SK-N-SH (cell line): Measurements from ENCODE around the gene IL12B. TPM values are rescaled to one million over a fixed set of nuclear protein-coding genes. Genes with fewer than 3 reads are reported as not detected.

Experiments
- CTCF ChIA-PET: fragments of 300-600, 350-600 bp; formaldehyde crosslinking; extraction: SDS; loops from one replicate; lab custom pipeline; 2021; lab: Yijun Ruan, JAX
- POLR2A ChIA-PET: fragments of 350-600 bp; sonication (Branson Sonifier 250); formaldehyde crosslinking; extraction: SDS; loops from one replicate; lab custom pipeline; 2020; ENCODE audit warnings: antibody characterized with exemption, inconsistent platforms; lab: Yijun Ruan, JAX
- DNase-seq: peaks from one replicate; pipeline ENCODE4 v3.0.0; 2012
- H2AFZ ChIP-seq: fragments of 200-600 bp; sonication (generic); 2 replicates; pipeline ENCODE4 v1.8.1; 2016; ENCODE audit warnings: antibody characterized with exemption, mild to moderate bottlenecking, low read depth
- H3F3A ChIP-seq: fragments of 200-600 bp; sonication (generic); replicated peaks from 2 replicates; pipeline ENCODE3; 2016; ENCODE audit warnings: antibody characterized with exemption, mild to moderate bottlenecking; ENCODE audit not compliant: insufficient read depth
- H3K27ac ChIP-seq, 2 experiments: fragments of 200-500 bp in 1 of 2; fragments of 200-600 bp in 1 of 2; sonication (Bioruptor generic) in 1 of 2; sonication (generic), shearing (Covaris generic) in 1 of 2; 2 replicates each; pipeline versions ENCODE4 v1.5.1 to v1.6.1; 2014 to 2016; ENCODE audit warnings: low read depth in 2 of 2, inconsistent platforms in 1 of 2, low read length in 1 of 2, mild to moderate bottlenecking in 1 of 2, mixed read lengths in 1 of 2
- H3K27me3 ChIP-seq: fragments of 200-600 bp; sonication (generic), shearing (Covaris generic); 2 replicates; pipeline ENCODE4 v1.6.1; 2016; ENCODE audit warnings: mixed run types; ENCODE audit not compliant: insufficient read depth
- H3K36me3 ChIP-seq, 2 experiments: fragments of 200-500 bp in 1 of 2; fragments of 200-600 bp in 1 of 2; sonication (Bioruptor generic) in 1 of 2; sonication (generic) in 1 of 2; replicated peaks in 1 of 2; 2 replicates each; pipeline versions ENCODE3 to v1.5.1; 2014 to 2016; ENCODE audit warnings: low read length in 1 of 2, mild to moderate bottlenecking in 1 of 2; ENCODE audit not compliant: insufficient read depth in 2 of 2, control insufficient read depth in 1 of 2
- H3K4me1 ChIP-seq, 2 experiments: fragments of 200-500 bp in 1 of 2; fragments of 200-600 bp in 1 of 2; sonication (Bioruptor generic) in 1 of 2; sonication (generic), shearing (Covaris generic) in 1 of 2; 2 replicates each; pipeline versions ENCODE4 v1.5.1 to v1.6.1; 2014 to 2016; ENCODE audit warnings: low read depth in 1 of 2, low read length in 1 of 2, mixed run types in 1 of 2; ENCODE audit not compliant: insufficient read depth in 2 of 2, control insufficient read depth in 1 of 2
- H3K4me2 ChIP-seq: fragments of 200-600 bp; sonication (generic), shearing (Covaris generic); 2 replicates; pipeline ENCODE4 v1.6.1; 2017; ENCODE audit warnings: mixed run types
- H3K4me3 ChIP-seq, 2 experiments: fragments of 200-500 bp in 1 of 2; fragments of 200-600 bp in 1 of 2; sonication (Bioruptor generic) in 1 of 2; sonication (generic), shearing (Covaris generic) in 1 of 2; 2 replicates each; pipeline versions ENCODE4 v1.5.1 to v1.8.1; 2014 to 2016; ENCODE audit warnings: low read depth in 2 of 2, inconsistent platforms in 1 of 2, low read length in 1 of 2, mild to moderate bottlenecking in 1 of 2, mixed read lengths in 1 of 2, moderate library complexity in 1 of 2
- H3K79me2 ChIP-seq: fragments of 200-600 bp; sonication (generic); 2 replicates; pipeline ENCODE4 v1.8.1; 2017; ENCODE audit warnings: mild to moderate bottlenecking; ENCODE audit not compliant: insufficient read depth
- H3K9ac ChIP-seq: fragments of 200-600 bp; sonication (generic); 2 replicates; pipeline ENCODE4 v1.6.1; 2017; ENCODE audit warnings: mixed run types
- H3K9me2 ChIP-seq: fragments of 200-600 bp; sonication (generic); 2 replicates; pipeline ENCODE4 v1.6.1; 2017; ENCODE audit warnings: mixed run types
- H3K9me3 ChIP-seq: fragments of 200-600 bp; sonication (generic); 2 replicates; pipeline ENCODE4 v1.6.1; 2017; ENCODE audit warnings: mixed run types, mild to moderate bottlenecking, moderate library complexity
- H4K20me1 ChIP-seq: fragments of 200-600 bp; sonication (generic); 2 replicates; pipeline ENCODE4 v1.6.1; 2017; ENCODE audit warnings: mild to moderate bottlenecking, mixed run types; ENCODE audit not compliant: insufficient read depth
- CHD2 ChIP-seq: fragments of 150-350 bp; IDR thresholded peaks from 2 replicates; pipeline ENCODE4 v1.6.1; 2018; ENCODE audit warnings: low read length; ENCODE audit not compliant: partially characterized antibody
- ELF1 ChIP-seq: IDR thresholded peaks from 2 replicates; pipeline ENCODE4 v1.4.0; 2012
- FOSL2 ChIP-seq: IDR thresholded peaks from 2 replicates; pipeline ENCODE4 v1.4.0; 2012; ENCODE audit warnings: low read depth, mild to moderate bottlenecking, moderate library complexity, borderline replicate concordance
- FOXJ3 ChIP-seq: sonication (generic); formaldehyde crosslinking; IDR thresholded peaks from 2 replicates; pipeline ENCODE4 v1.5.1; 2020; ENCODE audit warnings: mild to moderate bottlenecking, missing genetic modification reagents
- GATA2 ChIP-seq: sonication (generic); formaldehyde crosslinking; IDR thresholded peaks from 2 replicates; pipeline ENCODE4 v1.5.0; 2020; ENCODE audit warnings: mild to moderate bottlenecking, missing genetic modification reagents
- JUND ChIP-seq: IDR thresholded peaks from 2 replicates; pipeline ENCODE4 v1.4.0; 2012
- MXI1 ChIP-seq: IDR thresholded peaks from 2 replicates; pipeline ENCODE4 v1.6.1; 2012; ENCODE audit warnings: mild to moderate bottlenecking, low read depth, low read length, improper control_type of control experiment
- NFIC ChIP-seq: IDR thresholded peaks from 2 replicates; pipeline ENCODE4 v1.4.0; 2012; ENCODE audit warnings: borderline replicate concordance
- NRF1 ChIP-seq: IDR thresholded peaks from 2 replicates; pipeline ENCODE4 v1.6.1; 2012; ENCODE audit warnings: low read depth, mild to moderate bottlenecking, low read length
- POLR2AphosphoS5 ChIP-seq: IDR thresholded peaks from 2 replicates; pipeline ENCODE4 v1.6.1; 2012; ENCODE audit warnings: low read depth, low read length
- RAD21 ChIP-seq: IDR thresholded peaks from 2 replicates; pipeline ENCODE4 v1.6.1; 2012; ENCODE audit warnings: mild to moderate bottlenecking, low read length
- RCOR1 ChIP-seq: fragments of 150-350 bp; IDR thresholded peaks from 2 replicates; pipeline ENCODE4 v1.6.1; 2017; ENCODE audit warnings: antibody characterized with exemption, low read length
- SMC3 ChIP-seq: IDR thresholded peaks from 2 replicates; pipeline ENCODE4 v1.6.1; 2012; ENCODE audit warnings: low read depth, low read length, improper control_type of control experiment
- TCF12 ChIP-seq: IDR thresholded peaks from 2 replicates; pipeline ENCODE4 v1.4.0; 2012
- WGBS: methylation state at CpG from one replicate; pipeline ENCODE4 v1.1.6; 2017; ENCODE audit warnings: low lambda C conversion rate; 5-methylcytosine and 5-hydroxymethylcytosine counted together
- polyA plus RNA-seq, 3 experiments: library from polyadenylated mRNA; depleted of rRNA; stranded (reverse); fragments of >200 nt; gene quantifications; 2 replicates each; pipeline ENCODE4 v1.2.3, GENCODE V29; 2012
- TF ChIP-seq, protein P1 (sequence below): fragments of 200-600 bp; sonication (generic); IDR thresholded peaks from 2 replicates; pipeline ENCODE4 v1.6.1; 2017; ENCODE audit warnings: antibody characterized with exemption, mild to moderate bottlenecking, moderate library complexity
- TF ChIP-seq, protein P2 (sequence below): fragments of 150-350 bp; IDR thresholded peaks from 2 replicates; pipeline ENCODE4 v1.6.1; 2017; ENCODE audit warnings: antibody characterized with exemption, low read length, low read depth, borderline replicate concordance
- TF ChIP-seq, protein P3 (sequence below): IDR thresholded peaks from 2 replicates; pipeline ENCODE4 v1.6.1; 2012; ENCODE audit warnings: mild to moderate bottlenecking, low read depth, low read length, moderate library complexity

IL12B gene
- polyA plus RNA-seq, 1 of the 3 experiments (the other 2 are of a cell fraction), result not detected

DNA sequence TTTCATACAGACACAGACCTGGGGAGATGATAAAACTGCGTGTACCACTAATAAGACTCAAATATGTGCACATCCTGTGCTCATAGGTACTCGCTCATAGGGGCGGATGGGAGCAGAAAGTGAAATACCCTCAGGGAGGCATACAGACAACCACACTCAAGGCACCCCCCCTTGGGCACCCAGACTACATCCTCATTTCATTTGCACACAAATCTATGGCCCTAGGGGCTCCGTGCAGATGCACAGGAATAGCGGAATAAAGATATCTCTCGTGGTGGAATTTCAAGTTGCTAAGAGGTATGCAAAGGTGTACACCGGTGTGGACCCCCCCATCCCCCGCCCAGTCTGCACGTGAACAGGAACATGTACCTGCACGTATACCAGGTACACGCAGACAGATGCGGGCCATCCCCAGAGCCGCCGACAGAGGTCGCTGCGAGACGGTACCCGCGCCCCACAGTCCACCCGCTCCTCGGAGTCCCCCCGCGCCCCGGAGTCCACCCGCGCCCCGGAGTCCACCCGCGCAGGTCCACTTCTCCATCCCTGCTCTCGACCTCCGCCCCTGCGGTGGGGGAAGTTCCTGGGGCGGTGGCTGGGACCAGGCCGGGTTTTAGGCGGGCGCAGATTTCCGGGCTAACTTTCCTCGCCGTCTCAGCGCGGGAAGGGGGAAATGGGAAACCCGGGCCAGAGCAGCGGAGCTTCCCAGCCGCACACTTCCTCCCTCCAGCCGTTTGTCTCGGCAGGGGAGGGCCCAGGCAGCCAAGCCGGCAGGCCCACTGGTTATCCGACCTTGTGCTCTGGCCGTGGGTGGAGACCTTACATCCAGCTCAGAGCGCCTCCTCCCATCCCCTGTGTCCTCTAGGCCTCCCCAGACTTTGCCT is 1.0 kb upstream of the IL12B start:
- Histone ChIP-seq H4K20me1 (no peaks in the 10 kb centered on the region), H3K4me1 (peaks cover 0 to 7% of the 10 kb centered on the region in 2 experiments; a peak in 1 of 4 replicates), H3K9ac (peak overlapping the region; percentile 61; the same call in 1 of the 2 replicates), H3K9me3 (no peaks in the 10 kb centered on the region), H3K79me2 (no peaks in the 10 kb centered on the region), H2AFZ (peak overlapping the region; percentile 87), H3K27ac (no peak overlapping the region), H3F3A (no peaks in the 10 kb centered on the region), H3K4me3 (peak overlapping the region; percentile 54 to 63), H3K36me3 (no peaks in the 10 kb centered on the region), H3K4me2 (peak overlapping the region; percentile 74)
- CTCF ChIA-PET, result interaction anchor here (0.6 to 4.7 kb wide), 9 partner anchors 10 to 410 kb away, joined by 3 to 41 read pairs (median 4); no protein-coding TSS in a partner anchor
- peak; percentile 86 for DNase-seq
- TF ChIP-seq NFIC (no peak), FOSL2 (no peak), RCOR1 (no peak), GATA2 (CRISPR knock-in tag) (no peak), TCF12 (no peak), MXI1 (no peak), RAD21 (peak; percentile 44), NRF1 (no peak), SMC3 (peak; percentile 27; the same call in 1 of the 2 replicates)
- TF ChIP-seq, protein P1, sequence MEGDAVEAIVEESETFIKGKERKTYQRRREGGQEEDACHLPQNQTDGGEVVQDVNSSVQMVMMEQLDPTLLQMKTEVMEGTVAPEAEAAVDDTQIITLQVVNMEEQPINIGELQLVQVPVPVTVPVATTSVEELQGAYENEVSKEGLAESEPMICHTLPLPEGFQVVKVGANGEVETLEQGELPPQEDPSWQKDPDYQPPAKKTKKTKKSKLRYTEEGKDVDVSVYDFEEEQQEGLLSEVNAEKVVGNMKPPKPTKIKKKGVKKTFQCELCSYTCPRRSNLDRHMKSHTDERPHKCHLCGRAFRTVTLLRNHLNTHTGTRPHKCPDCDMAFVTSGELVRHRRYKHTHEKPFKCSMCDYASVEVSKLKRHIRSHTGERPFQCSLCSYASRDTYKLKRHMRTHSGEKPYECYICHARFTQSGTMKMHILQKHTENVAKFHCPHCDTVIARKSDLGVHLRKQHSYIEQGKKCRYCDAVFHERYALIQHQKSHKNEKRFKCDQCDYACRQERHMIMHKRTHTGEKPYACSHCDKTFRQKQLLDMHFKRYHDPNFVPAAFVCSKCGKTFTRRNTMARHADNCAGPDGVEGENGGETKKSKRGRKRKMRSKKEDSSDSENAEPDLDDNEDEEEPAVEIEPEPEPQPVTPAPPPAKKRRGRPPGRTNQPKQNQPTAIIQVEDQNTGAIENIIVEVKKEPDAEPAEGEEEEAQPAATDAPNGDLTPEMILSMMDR, result peak; percentile 83
- TF ChIP-seq, protein P2, sequence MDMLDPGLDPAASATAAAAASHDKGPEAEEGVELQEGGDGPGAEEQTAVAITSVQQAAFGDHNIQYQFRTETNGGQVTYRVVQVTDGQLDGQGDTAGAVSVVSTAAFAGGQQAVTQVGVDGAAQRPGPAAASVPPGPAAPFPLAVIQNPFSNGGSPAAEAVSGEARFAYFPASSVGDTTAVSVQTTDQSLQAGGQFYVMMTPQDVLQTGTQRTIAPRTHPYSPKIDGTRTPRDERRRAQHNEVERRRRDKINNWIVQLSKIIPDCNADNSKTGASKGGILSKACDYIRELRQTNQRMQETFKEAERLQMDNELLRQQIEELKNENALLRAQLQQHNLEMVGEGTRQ, result no peak
- TF ChIP-seq, all 33 proteins: peak for 3
- H3K9me2 ChIP-seq, result no peaks in the 10 kb centered on the region
- POLR2A ChIA-PET, result no interaction called here
- no peaks in the 10 kb centered on the region for H3K27me3 ChIP-seq
- 13% methylated on average over 24 of the region's 50 CpGs for whole genome bisulfite sequencing

DNA sequence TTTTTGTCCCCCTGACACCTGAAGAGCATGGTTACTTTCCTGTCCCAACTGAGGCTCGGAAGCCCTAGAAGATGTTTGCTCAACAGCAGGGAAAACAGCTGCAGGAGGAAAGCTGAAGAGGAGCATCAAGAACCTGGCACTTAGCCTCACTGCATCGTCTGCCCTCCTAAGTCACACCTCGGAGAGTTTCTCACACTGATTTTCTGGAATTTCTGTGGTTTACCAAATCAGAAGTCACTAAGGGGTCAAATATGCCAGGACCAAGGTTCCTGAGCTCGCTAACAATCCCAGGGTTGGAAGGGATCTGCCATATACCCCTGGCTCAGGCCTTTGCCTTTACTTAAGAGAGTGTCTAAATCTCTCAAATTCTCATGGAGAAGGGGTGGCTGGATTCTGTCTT is 5.3 kb downstream of the IL12B start:
- Histone ChIP-seq H3K9ac (no peak overlapping the region), H3K9me2 (no peaks in the 10 kb centered on the region), H3K79me2 (no peaks in the 10 kb centered on the region), H3K36me3 (no peaks in the 10 kb centered on the region), H4K20me1 (no peaks in the 10 kb centered on the region), H3K4me3 (no peak overlapping the region), H3K4me2 (no peak overlapping the region), H2AFZ (no peak overlapping the region), H3K9me3 (no peaks in the 10 kb centered on the region), H3K4me1 (peaks cover 0 to 5% of the 10 kb centered on the region in 2 experiments; a peak in 2 of 4 replicates), H3K27ac (peak overlapping the region in 1 of 2 experiments; percentile 11; a peak in 1 of 4 replicates), H3K27me3 (no peaks in the 10 kb centered on the region), H3F3A (peaks cover 5% of the 10 kb centered on the region)
- POLR2A ChIA-PET, result no interaction called here
- WGBS, result 82% methylated on average over 4 of the region's 4 CpGs
- CTCF ChIA-PET, result interaction anchor here (1.2 to 3.0 kb wide), 2 partner anchors 8 to 168 kb away, joined by 4 to 14 read pairs; no protein-coding TSS in a partner anchor
- DNase-seq, result no peak
- no peak for TF ChIP-seq GATA2 (CRISPR knock-in tag)
- TF ChIP-seq CHD2, result no peak
- TF ChIP-seq FOXJ3 (CRISPR knock-in tag), result no peak
- no peak for TF ChIP-seq ELF1
- no peak for TF ChIP-seq NRF1
- TF ChIP-seq JUND, result no peak
- TF ChIP-seq, protein P1, result no peak
- TF ChIP-seq, protein P3, sequence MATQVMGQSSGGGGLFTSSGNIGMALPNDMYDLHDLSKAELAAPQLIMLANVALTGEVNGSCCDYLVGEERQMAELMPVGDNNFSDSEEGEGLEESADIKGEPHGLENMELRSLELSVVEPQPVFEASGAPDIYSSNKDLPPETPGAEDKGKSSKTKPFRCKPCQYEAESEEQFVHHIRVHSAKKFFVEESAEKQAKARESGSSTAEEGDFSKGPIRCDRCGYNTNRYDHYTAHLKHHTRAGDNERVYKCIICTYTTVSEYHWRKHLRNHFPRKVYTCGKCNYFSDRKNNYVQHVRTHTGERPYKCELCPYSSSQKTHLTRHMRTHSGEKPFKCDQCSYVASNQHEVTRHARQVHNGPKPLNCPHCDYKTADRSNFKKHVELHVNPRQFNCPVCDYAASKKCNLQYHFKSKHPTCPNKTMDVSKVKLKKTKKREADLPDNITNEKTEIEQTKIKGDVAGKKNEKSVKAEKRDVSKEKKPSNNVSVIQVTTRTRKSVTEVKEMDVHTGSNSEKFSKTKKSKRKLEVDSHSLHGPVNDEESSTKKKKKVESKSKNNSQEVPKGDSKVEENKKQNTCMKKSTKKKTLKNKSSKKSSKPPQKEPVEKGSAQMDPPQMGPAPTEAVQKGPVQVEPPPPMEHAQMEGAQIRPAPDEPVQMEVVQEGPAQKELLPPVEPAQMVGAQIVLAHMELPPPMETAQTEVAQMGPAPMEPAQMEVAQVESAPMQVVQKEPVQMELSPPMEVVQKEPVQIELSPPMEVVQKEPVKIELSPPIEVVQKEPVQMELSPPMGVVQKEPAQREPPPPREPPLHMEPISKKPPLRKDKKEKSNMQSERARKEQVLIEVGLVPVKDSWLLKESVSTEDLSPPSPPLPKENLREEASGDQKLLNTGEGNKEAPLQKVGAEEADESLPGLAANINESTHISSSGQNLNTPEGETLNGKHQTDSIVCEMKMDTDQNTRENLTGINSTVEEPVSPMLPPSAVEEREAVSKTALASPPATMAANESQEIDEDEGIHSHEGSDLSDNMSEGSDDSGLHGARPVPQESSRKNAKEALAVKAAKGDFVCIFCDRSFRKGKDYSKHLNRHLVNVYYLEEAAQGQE, result no peak
- TF ChIP-seq POLR2AphosphoS5, result no peak
- no peak for TF ChIP-seq RAD21
